ENCODE measurements around the gene RNF149.

The RNF149 gene

DNA sequence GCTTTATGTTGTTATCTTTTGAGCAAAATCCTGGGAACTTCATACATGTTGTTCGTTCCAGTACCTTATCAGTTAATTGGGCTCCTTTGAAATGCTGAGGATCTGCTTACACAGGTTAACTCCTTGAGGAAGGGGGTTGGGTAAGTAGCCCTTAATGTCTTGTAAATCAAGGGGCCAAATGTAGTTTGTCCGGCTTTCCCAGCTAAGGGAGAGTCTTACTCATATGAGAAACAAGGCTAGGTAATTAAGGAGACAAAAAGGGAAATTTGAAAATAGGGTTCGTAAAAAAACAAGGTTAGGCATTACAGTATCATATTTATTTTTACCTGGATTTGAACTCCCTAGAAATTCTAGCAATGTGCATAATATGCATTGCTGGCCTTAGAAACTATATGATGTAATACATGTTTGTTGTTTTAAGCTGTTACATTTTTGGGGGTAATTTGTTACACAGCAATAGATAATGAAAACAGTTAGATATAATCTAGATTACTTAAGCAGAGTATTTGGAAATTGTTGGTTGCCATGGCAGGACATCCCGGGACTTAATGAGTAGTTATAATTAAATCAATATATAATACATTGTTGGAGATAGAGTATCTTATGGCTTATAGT lies 30.9 kb upstream of the RNF149 start:
- no peaks in the 10 kb centered on the region for H3K79me1 ChIP-seq (replicated peaks; ENCODE audit: low read length, poor library complexity, severe bottlenecking)
- 46% methylated on average over 2 of the region's 4 CpGs for WGBS
- no peak overlapping the region for H3K4ac ChIP-seq (ENCODE audit: low read depth in 1 of 2, low read length in 2 of 2)
- H3K27me3 ChIP-seq (ENCODE audit: control insufficient read depth in 1 of 2, insufficient read depth in 1 of 2, low read length in 2 of 2) = no peaks in the 10 kb centered on the region
- no peak overlapping the region for H2AK5ac ChIP-seq (ENCODE audit: low read length, severe bottlenecking)
- H3K36me3 ChIP-seq (ENCODE audit: control insufficient read depth in 1 of 2, insufficient read depth in 2 of 2, low read depth in 1 of 2, low read length in 2 of 2) = no peaks in the 10 kb centered on the region
- H3K23ac ChIP-seq (ENCODE audit: low read length in 2 of 2) = no peak overlapping the region
- H3K27ac ChIP-seq (ENCODE audit: low read length, poor library complexity, severe bottlenecking) = no peak overlapping the region
- no peak overlapping the region for H2AFZ ChIP-seq (ENCODE audit: low read depth, low read length)
- H2BK12ac ChIP-seq (ENCODE audit: low read length in 2 of 2) = no peak overlapping the region
- no peak for DNase-seq
- no peak overlapping the region for H2BK15ac ChIP-seq (ENCODE audit: low read depth, poor library complexity, severe bottlenecking)
- H3K9me3 ChIP-seq (ENCODE audit: control insufficient read depth, low read length) = no peaks in the 10 kb centered on the region
- H3K14ac ChIP-seq (ENCODE audit: low read length in 2 of 2) = no peak overlapping the region
- H3K4me1 ChIP-seq (ENCODE audit: control insufficient read depth, insufficient read depth, low read depth, low read length) = no peaks in the 10 kb centered on the region
- no peak overlapping the region for H3K18ac ChIP-seq (ENCODE audit: low read depth in 1 of 2, low read length in 2 of 2)
- H3K4me3 ChIP-seq (ENCODE audit: insufficient read depth in 1 of 2, low read depth in 1 of 2, low read length in 2 of 2) = no peak overlapping the region
- H3K4me2 ChIP-seq (ENCODE audit: low read length, poor library complexity, severe bottlenecking) = no peak overlapping the region
- no peak overlapping the region for H4K91ac ChIP-seq (ENCODE audit: low read length)
- no peak overlapping the region for H3K9ac ChIP-seq (ENCODE audit: low read length)
- no peak overlapping the region for H4K8ac ChIP-seq (ENCODE audit: low read length)
- no peak overlapping the region for H2BK120ac ChIP-seq (ENCODE audit: low read depth, low read length)
- H2BK5ac ChIP-seq (ENCODE audit: low read depth, low read length, poor library complexity, severe bottlenecking) = no peak overlapping the region

DNA sequence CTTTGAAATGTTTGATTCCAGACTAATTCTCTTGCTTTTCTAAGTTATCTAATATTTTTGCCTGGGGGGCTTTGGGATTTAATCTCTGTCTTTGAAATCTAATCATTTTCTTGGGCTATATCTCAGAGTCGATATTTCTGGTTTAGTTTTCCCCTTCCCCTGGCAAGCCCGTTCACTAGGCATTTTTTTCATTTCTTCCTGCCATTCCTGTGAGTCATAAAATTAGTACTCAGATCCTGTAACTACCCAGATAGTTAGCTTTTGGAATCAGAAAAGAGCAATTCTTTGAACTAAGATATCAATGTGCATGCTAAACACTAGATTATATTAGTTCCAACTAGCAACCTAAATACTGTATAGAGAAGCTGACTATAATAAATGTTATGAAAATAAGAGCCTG lies 29.4 kb upstream of the RNF149 start:
- no peak overlapping the region for H2BK12ac ChIP-seq (ENCODE audit: low read length in 2 of 2)
- H2BK15ac ChIP-seq (ENCODE audit: low read depth, poor library complexity, severe bottlenecking) = no peak overlapping the region
- H4K91ac ChIP-seq (ENCODE audit: low read length) = no peak overlapping the region
- H4K8ac ChIP-seq (ENCODE audit: low read length) = no peak overlapping the region
- H2BK120ac ChIP-seq (ENCODE audit: low read depth, low read length) = no peak overlapping the region
- no peaks in the 10 kb centered on the region for H3K9me3 ChIP-seq (ENCODE audit: control insufficient read depth, low read length)
- no peak overlapping the region for H3K27ac ChIP-seq (ENCODE audit: low read length, poor library complexity, severe bottlenecking)
- H3K4me2 ChIP-seq (ENCODE audit: low read length, poor library complexity, severe bottlenecking) = no peak overlapping the region
- no peak overlapping the region for H3K18ac ChIP-seq (ENCODE audit: low read depth in 1 of 2, low read length in 2 of 2)
- no peaks in the 10 kb centered on the region for H3K36me3 ChIP-seq (ENCODE audit: control insufficient read depth in 1 of 2, insufficient read depth in 2 of 2, low read depth in 1 of 2, low read length in 2 of 2)
- DNase-seq = peak; percentile 15
- WGBS = no CpG with 5 or more reads among the region's 2 CpGs
- no peak overlapping the region for H3K23ac ChIP-seq (ENCODE audit: low read length in 2 of 2)
- H2AFZ ChIP-seq (ENCODE audit: low read depth, low read length) = no peak overlapping the region
- H2AK5ac ChIP-seq (ENCODE audit: low read length, severe bottlenecking) = no peak overlapping the region
- no peaks in the 10 kb centered on the region for H3K27me3 ChIP-seq (ENCODE audit: control insufficient read depth in 1 of 2, insufficient read depth in 1 of 2, low read length in 2 of 2)
- H3K14ac ChIP-seq (ENCODE audit: low read length in 2 of 2) = no peak overlapping the region
- no peaks in the 10 kb centered on the region for H3K4me1 ChIP-seq (ENCODE audit: control insufficient read depth, insufficient read depth, low read depth, low read length)
- no peak overlapping the region for H3K4ac ChIP-seq (ENCODE audit: low read depth in 1 of 2, low read length in 2 of 2)
- H3K9ac ChIP-seq (ENCODE audit: low read length) = no peak overlapping the region
- H2BK5ac ChIP-seq (ENCODE audit: low read depth, low read length, poor library complexity, severe bottlenecking) = no peak overlapping the region
- H3K4me3 ChIP-seq (ENCODE audit: insufficient read depth in 1 of 2, low read depth in 1 of 2, low read length in 2 of 2) = no peak overlapping the region
- no peaks in the 10 kb centered on the region for H3K79me1 ChIP-seq (replicated peaks; ENCODE audit: low read length, poor library complexity, severe bottlenecking)

DNA sequence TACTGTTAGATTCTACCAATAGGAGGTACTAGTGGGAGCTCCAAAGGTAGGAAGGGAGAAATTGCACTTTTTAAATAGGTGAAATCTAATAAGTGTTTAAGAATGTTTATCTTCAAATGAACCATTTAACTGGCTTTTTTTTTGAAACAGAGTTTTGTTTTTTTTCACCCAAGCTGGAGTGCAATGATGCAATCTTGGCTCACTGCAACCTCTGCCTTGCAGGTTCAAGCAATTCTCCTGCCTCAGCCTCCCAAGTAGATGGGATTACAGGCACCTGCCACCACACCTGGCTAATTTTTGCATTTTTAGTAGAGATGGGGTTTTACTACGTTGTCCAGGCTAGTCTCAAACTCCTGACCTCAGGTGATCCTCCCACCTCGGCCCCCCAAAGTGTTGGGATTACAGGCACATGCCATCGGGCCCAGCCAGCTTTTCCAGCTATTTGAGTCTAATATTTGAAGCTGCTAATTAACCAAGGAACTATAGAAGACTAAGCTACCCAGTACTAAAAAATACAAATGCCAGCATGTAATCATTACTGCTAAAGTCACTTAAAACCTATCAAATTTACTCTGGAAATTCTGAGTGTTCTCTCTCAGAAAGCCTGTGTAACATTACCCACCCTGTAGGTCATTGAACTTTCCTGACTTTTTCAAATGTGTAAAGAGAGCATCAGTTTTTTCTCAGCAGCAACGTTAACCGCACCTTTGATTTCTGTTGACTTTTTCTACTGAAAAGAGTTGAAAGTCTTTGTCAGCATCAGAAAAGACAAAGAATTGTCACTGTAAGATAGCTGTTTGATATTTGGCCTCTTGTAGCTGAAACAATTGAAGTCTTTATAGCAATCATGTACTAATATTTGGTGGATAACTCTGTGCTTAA lies 24.6 kb upstream of the RNF149 start:
- 74% methylated on average over 5 of the region's 5 CpGs for WGBS
- Histone ChIP-seq H2BK12ac (ENCODE audit: low read length in 2 of 2) (no peak overlapping the region), H3K9ac (ENCODE audit: low read length) (no peak overlapping the region), H2BK120ac (ENCODE audit: low read depth, low read length) (no peak overlapping the region), H3K23ac (ENCODE audit: low read length in 2 of 2) (no peak overlapping the region), H3K14ac (ENCODE audit: low read length in 2 of 2) (no peak overlapping the region), H4K91ac (ENCODE audit: low read length) (no peak overlapping the region), H3K79me1 (replicated peaks; ENCODE audit: low read length, poor library complexity, severe bottlenecking) (no peaks in the 10 kb centered on the region), H2AK5ac (ENCODE audit: low read length, severe bottlenecking) (no peak overlapping the region), H2AFZ (ENCODE audit: low read depth, low read length) (no peak overlapping the region), H3K4me2 (ENCODE audit: low read length, poor library complexity, severe bottlenecking) (no peak overlapping the region), H4K8ac (ENCODE audit: low read length) (no peak overlapping the region), H3K36me3 (ENCODE audit: control insufficient read depth in 1 of 2, insufficient read depth in 2 of 2, low read depth in 1 of 2, low read length in 2 of 2) (no peaks in the 10 kb centered on the region), H3K4ac (ENCODE audit: low read depth in 1 of 2, low read length in 2 of 2) (no peak overlapping the region), H3K4me1 (ENCODE audit: control insufficient read depth, insufficient read depth, low read depth, low read length) (peaks cover 2% of the 10 kb centered on the region), H3K9me3 (ENCODE audit: control insufficient read depth, low read length) (no peaks in the 10 kb centered on the region), H2BK5ac (ENCODE audit: low read depth, low read length, poor library complexity, severe bottlenecking) (no peak overlapping the region), H3K27ac (ENCODE audit: low read length, poor library complexity, severe bottlenecking) (no peak overlapping the region), H3K27me3 (ENCODE audit: control insufficient read depth in 1 of 2, insufficient read depth in 1 of 2, low read length in 2 of 2) (no peaks in the 10 kb centered on the region), H2BK15ac (ENCODE audit: low read depth, poor library complexity, severe bottlenecking) (no peak overlapping the region), H3K4me3 (ENCODE audit: insufficient read depth in 1 of 2, low read depth in 1 of 2, low read length in 2 of 2) (no peak overlapping the region), H3K18ac (ENCODE audit: low read depth in 1 of 2, low read length in 2 of 2) (no peak overlapping the region)
- DNase-seq = no peak

DNA sequence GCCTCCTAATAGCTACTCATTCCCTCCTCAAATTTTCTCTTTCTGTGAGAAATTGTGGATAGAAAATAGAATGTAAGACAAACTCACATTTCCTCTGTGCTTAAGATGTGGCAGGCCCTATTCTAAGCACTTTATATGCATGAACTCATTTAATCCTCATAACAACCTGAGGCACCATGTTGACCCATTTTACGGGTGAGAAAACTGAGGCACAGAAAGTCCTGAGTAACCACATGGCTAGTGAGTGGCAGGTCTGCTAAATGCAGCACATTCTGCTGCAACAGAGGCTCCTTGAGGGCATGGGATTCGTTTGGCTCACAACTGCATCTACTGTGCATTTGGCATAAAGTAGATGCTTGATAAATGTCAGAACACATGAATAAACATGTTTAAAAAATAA lies 22.7 kb upstream of the RNF149 start:
- Histone ChIP-seq H2AK5ac (ENCODE audit: low read length, severe bottlenecking) (no peak overlapping the region), H3K27me3 (ENCODE audit: control insufficient read depth in 1 of 2, insufficient read depth in 1 of 2, low read length in 2 of 2) (no peaks in the 10 kb centered on the region), H2BK5ac (ENCODE audit: low read depth, low read length, poor library complexity, severe bottlenecking) (no peak overlapping the region), H3K18ac (ENCODE audit: low read depth in 1 of 2, low read length in 2 of 2) (no peak overlapping the region), H3K36me3 (ENCODE audit: control insufficient read depth in 1 of 2, insufficient read depth in 2 of 2, low read depth in 1 of 2, low read length in 2 of 2) (no peaks in the 10 kb centered on the region), H2BK12ac (ENCODE audit: low read length in 2 of 2) (peak overlapping the region in 1 of 2 experiments; percentile 60), H4K91ac (ENCODE audit: low read length) (peak overlapping the region; percentile 11), H3K27ac (ENCODE audit: low read length, poor library complexity, severe bottlenecking) (no peak overlapping the region), H3K4me2 (ENCODE audit: low read length, poor library complexity, severe bottlenecking) (no peak overlapping the region), H2BK15ac (ENCODE audit: low read depth, poor library complexity, severe bottlenecking) (no peak overlapping the region), H3K23ac (ENCODE audit: low read length in 2 of 2) (no peak overlapping the region), H2BK120ac (ENCODE audit: low read depth, low read length) (no peak overlapping the region), H3K4ac (ENCODE audit: low read depth in 1 of 2, low read length in 2 of 2) (no peak overlapping the region), H3K9me3 (ENCODE audit: control insufficient read depth, low read length) (peaks cover 3% of the 10 kb centered on the region), H4K8ac (ENCODE audit: low read length) (no peak overlapping the region), H3K4me1 (ENCODE audit: control insufficient read depth, insufficient read depth, low read depth, low read length) (peaks cover 2% of the 10 kb centered on the region), H2AFZ (ENCODE audit: low read depth, low read length) (peak overlapping the region; percentile 39), H3K79me1 (replicated peaks; ENCODE audit: low read length, poor library complexity, severe bottlenecking) (no peaks in the 10 kb centered on the region), H3K14ac (ENCODE audit: low read length in 2 of 2) (no peak overlapping the region), H3K4me3 (ENCODE audit: insufficient read depth in 1 of 2, low read depth in 1 of 2, low read length in 2 of 2) (no peak overlapping the region), H3K9ac (ENCODE audit: low read length) (no peak overlapping the region)
- no peak for DNase-seq
- 94% methylated on average over 2 of the region's 2 CpGs for WGBS
